Transverse colon (tissue), 4 donors: ENCODE results near the gene TIMP3. TPM values are rescaled to one million over a fixed set of nuclear protein-coding genes. Genes with fewer than 3 reads are reported as not detected.
A peak's percentile ranks its signal among the peaks of the same experiment; 100 is the strongest.

Source experiments
- DNase-seq: peaks from one replicate; pipeline ENCODE4 v3.0.0-alpha.2; 2019
- H3K27ac ChIP-seq, 4 donors: fragments of 200-600 bp; sonication (generic); 2 replicates each; pipeline ENCODE4 v1.5.1; 2016 to 2018; ENCODE audit warnings: inconsistent platforms in 4 of 4
- H3K27me3 ChIP-seq: fragments of 200-600 bp; sonication (generic); 2 replicates; pipeline ENCODE4 v1.5.1; 2017; ENCODE audit warnings: inconsistent platforms
- H3K36me3 ChIP-seq, 4 donors: fragments of 200-600 bp; sonication (generic); 2 replicates each; pipeline ENCODE4 v1.5.1; 2017 to 2019; ENCODE audit warnings: inconsistent platforms in 4 of 4
- H3K4me1 ChIP-seq, 4 donors: fragments of 200-600 bp; sonication (generic); 2 replicates each; pipeline ENCODE4 v1.5.1; 2017 to 2020; ENCODE audit warnings: inconsistent platforms in 4 of 4
- H3K4me3 ChIP-seq, 4 donors: fragments of 200-600 bp; sonication (generic); 1 replicate in 1 of 4; 2 replicates in 3 of 4; pipeline versions ENCODE4 v1.5.1 to v1.6.1; 2017 to 2019; ENCODE audit warnings: inconsistent platforms in 4 of 4
- H3K9me3 ChIP-seq, 2 donors: fragments of 200-600 bp; sonication (generic); 2 replicates each; pipeline ENCODE4 v1.5.1; 2017 to 2019; ENCODE audit warnings: inconsistent platforms in 2 of 2
- EP300 ChIP-seq: sonication (generic); formaldehyde crosslinking; IDR thresholded peaks from one replicate; pipeline ENCODE4 v1.6.1; 2017; ENCODE audit warnings: antibody characterized with exemption, low read depth
- POLR2A ChIP-seq: fragments of 450-650 bp; IDR thresholded peaks from one replicate; pipeline ENCODE4 v1.6.1; 2016; ENCODE audit warnings: antibody characterized with exemption, mild to moderate bottlenecking, moderate library complexity
- POLR2AphosphoS5 ChIP-seq, 3 donors: sonication (generic); formaldehyde crosslinking; IDR thresholded peaks; one replicate each; pipeline ENCODE4 v1.6.1; 2016; ENCODE audit warnings: antibody characterized with exemption in 3 of 3
- WGBS, 2 donors: methylation state at CpG; one replicate each; pipeline ENCODE4 v1.1.5; 2018; ENCODE audit warnings: low coverage in 1 of 2; 5-methylcytosine and 5-hydroxymethylcytosine counted together
- in situ Hi-C, 4 donors: fragments of 200-750 bp; cut with MboI; loops; one replicate each; pipeline versions ENCODE4 v1.15.0 to v1.15.1; 2017; ENCODE audit warnings: low sequenced_read_pairs in 3 of 4, low pct_ligation_motif_present in 1 of 4, low pct_unique_long_range_greater_than_20kb in 1 of 4
- intact Hi-C: fragments of 100-400 bp; cut with DNase I; formaldehyde crosslinking; loops from one replicate; pipeline ENCODE4 v1.15.1; 2023; ENCODE audit warnings: low total_unique reads
- total RNA-seq, 4 donors: library from RNA; depleted of rRNA; stranded (reverse); fragments of >200 nt; gene quantifications; one replicate each; pipeline ENCODE4 v1.1.0, GENCODE V29; 2016
- TF ChIP-seq, protein P1 (sequence below), 5 experiments: fragments of 200-600 bp in 3 of 5; fragments of 450-650 bp in 2 of 5; sonication (generic) in 3 of 5; IDR thresholded peaks; 1 replicate in 2 of 5; 2 replicates in 3 of 5; pipeline ENCODE4 v1.5.1; 2016 to 2017; ENCODE audit warnings: antibody characterized with exemption in 5 of 5, inconsistent platforms in 3 of 5, mild to moderate bottlenecking in 2 of 5, moderate library complexity in 1 of 5

The TIMP3 gene
- total RNA-seq, 4 donors from 2014 or later = 49.7 to 158 (median 62.4) TPM

DNA sequence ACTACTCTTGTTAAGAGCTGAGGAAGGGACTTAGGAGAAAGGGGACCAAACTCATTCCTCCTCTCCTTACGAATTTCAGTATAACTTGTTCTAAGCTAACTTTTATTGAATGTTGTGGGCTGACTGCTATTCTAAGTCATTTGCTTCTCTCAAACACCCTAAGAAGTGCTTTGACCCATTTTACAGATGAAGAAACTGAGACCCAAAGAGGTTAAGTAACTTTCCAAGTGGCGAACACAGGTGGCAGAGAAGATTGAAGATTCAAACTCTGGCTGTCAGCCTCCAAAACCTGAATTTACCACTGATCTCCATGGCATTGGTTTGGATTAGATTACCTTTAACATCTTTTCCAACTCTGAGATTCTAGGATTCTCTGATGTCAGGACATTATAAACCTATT lies 52.2 kb downstream of the TIMP3 start:
- in situ Hi-C loops = no loop called here
- Histone ChIP-seq H3K27ac (peak overlapping the region in 1 of 4 donors; percentile 66), H3K36me3 (no peaks in the 10 kb centered on the region), H3K4me3 (no peak overlapping the region), H3K4me1 (peaks cover 20 to 31% (median 24%) of the 10 kb centered on the region in 4 donors), H3K27me3 (no peaks in the 10 kb centered on the region), H3K9me3 (no peaks in the 10 kb centered on the region)
- no peak for DNase-seq
- intact Hi-C loops = no loop called here
- WGBS, 2 donors = 78% methylated on average over 2 of the region's 2 CpGs; no CpG with 5 or more reads in 1 of the 2 donors
- TF ChIP-seq POLR2A (no peak), EP300 (no peak), POLR2AphosphoS5 (IDR thresholded peaks at IDR 0.05) (no peak)
- TF ChIP-seq, protein P1, sequence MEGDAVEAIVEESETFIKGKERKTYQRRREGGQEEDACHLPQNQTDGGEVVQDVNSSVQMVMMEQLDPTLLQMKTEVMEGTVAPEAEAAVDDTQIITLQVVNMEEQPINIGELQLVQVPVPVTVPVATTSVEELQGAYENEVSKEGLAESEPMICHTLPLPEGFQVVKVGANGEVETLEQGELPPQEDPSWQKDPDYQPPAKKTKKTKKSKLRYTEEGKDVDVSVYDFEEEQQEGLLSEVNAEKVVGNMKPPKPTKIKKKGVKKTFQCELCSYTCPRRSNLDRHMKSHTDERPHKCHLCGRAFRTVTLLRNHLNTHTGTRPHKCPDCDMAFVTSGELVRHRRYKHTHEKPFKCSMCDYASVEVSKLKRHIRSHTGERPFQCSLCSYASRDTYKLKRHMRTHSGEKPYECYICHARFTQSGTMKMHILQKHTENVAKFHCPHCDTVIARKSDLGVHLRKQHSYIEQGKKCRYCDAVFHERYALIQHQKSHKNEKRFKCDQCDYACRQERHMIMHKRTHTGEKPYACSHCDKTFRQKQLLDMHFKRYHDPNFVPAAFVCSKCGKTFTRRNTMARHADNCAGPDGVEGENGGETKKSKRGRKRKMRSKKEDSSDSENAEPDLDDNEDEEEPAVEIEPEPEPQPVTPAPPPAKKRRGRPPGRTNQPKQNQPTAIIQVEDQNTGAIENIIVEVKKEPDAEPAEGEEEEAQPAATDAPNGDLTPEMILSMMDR (IDR thresholded peaks at IDR 0.05) = no peak

DNA sequence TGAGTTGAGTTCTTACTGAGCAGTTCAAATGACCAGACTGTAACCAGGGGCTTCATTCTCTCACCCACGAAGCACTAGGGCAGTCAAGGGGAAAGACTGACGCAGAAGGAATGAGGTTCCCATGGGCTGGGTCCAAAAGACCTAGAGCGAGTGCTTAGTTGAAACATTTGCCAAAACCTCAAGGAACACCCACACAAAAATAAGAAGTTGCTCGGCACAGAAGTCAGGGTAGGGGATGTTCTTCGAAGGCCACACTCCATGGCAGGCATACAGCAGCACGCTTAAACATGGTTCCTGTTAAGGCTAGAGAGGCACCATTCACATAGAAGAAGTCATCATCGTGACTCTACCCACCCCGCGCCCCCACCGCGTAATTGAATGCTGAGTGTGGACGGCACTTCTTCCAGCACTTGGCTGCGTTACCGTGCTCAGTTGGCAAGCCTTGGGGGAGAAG lies 52.9 kb downstream of the TIMP3 start:
- Histone ChIP-seq H3K36me3 (no peaks in the 10 kb centered on the region), H3K9me3 (no peaks in the 10 kb centered on the region), H3K27ac (no peak overlapping the region), H3K4me3 (no peak overlapping the region), H3K27me3 (no peaks in the 10 kb centered on the region), H3K4me1 (peaks cover 20 to 31% (median 23%) of the 10 kb centered on the region in 4 donors)
- intact Hi-C loops = no loop called here
- TF ChIP-seq EP300 (no peak), POLR2A (no peak)
- TF ChIP-seq, protein P1 (IDR thresholded peaks at IDR 0.05) = no peak
- no peak for DNase-seq
- WGBS, 2 donors = 77% methylated on average over 14 of the region's 14 CpGs; no CpG with 5 or more reads in 1 of the 2 donors
- in situ Hi-C loops = no loop called here

DNA sequence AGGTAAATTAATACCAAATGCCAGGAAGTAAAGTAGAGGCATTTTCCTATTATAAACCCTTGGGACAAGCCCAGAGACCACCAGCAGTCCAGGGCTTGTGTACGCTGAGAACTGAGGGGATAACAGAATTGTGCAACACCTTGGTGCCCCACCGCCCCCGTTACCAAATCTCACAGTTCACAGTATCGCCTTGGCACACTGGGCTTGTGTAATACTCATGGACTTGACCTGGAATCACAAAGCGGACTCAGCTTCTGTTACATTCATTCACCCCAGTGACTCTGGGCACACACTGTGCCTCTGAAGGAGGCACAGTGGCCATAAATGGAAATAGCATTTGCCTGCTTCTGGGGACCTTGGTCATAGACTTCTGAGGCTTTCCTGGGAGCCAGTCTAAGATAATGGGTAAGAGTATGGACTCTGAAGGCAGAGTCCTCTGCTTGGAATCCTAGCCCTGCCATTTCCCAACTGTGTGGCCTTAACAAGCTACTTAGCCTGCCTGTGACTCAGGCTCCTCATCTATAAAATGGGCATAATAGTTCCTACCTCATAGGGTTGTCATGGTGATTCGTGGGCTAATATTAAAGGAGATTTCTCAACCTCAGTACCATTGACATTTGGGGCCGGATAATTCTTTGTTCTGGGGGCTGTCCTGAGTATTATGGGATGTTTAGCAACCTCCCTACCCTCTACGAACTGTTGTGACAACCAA lies 53.7 kb downstream of the TIMP3 start:
- H3K36me3 ChIP-seq = peaks cover 0 to 3% (median 0%) of the 10 kb centered on the region in 4 donors
- in situ Hi-C loops (no loop called here), intact Hi-C loops (no loop called here)
- H3K27me3 ChIP-seq = no peaks in the 10 kb centered on the region
- H3K4me3 ChIP-seq = no peak overlapping the region
- no peak for DNase-seq
- TF ChIP-seq EP300 (no peak), POLR2AphosphoS5 (IDR thresholded peaks at IDR 0.05) (no peak), POLR2A (no peak)
- TF ChIP-seq, protein P1 (IDR thresholded peaks at IDR 0.05) = no peak
- H3K4me1 ChIP-seq = peaks cover 16 to 28% (median 20%) of the 10 kb centered on the region in 4 donors
- 79 to 89% methylated on average over 6 to 8 of the region's 8 CpGs for WGBS, 2 donors
- H3K27ac ChIP-seq = peak overlapping the region in 1 of 4 donors; percentile 3
- H3K9me3 ChIP-seq = no peaks in the 10 kb centered on the region

DNA sequence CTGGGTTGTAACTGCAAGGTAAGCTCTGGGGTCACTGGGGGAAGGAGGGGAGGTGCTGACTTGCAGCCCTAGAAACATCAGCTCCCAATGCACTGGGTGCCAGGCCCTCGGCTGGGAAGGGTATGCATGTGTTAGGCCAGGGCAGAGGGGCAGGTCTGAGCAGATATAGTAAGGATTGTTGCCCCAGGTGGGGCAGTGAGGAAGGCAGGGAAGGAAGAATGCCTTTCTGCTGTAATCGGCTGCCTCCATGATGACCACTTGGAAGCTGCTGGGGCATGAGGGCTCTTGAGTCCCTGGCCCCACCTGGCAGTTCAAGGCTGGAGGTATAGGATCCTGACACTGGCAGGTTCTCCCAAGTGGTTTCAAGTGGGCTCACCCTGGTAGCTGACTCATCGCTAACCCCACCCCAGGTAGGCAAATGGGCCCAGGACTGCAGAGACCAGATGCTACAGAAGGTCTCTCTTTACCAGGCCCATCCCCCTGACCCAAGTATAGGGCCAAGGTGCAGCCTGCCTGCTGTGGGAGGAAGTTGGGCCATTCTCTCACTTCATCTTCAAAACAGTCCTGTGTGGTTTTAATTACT lies 56.7 kb downstream of the TIMP3 start:
- intact Hi-C loops = no loop called here
- in situ Hi-C loops = no loop called here
- no peaks in the 10 kb centered on the region for H3K27me3 ChIP-seq
- H3K4me3 ChIP-seq = no peak overlapping the region
- no peaks in the 10 kb centered on the region for H3K9me3 ChIP-seq
- peaks cover 0 to 3% (median 0%) of the 10 kb centered on the region in 4 donors for H3K36me3 ChIP-seq
- H3K4me1 ChIP-seq = no peaks in the 10 kb centered on the region
- no peak overlapping the region for H3K27ac ChIP-seq
- WGBS, 2 donors = 93% methylated on average over 3 of the region's 3 CpGs; no CpG with 5 or more reads in 1 of the 2 donors
- no peak for TF ChIP-seq POLR2AphosphoS5 (IDR thresholded peaks at IDR 0.05)
- TF ChIP-seq, protein P1 (IDR thresholded peaks at IDR 0.05) = no peak
- no peak for TF ChIP-seq POLR2A
- TF ChIP-seq EP300 = no peak
- DNase-seq = no peak
